A673 (cell line): Measurements from ENCODE around the gene CASQ1. TPM values are rescaled to one million over a fixed set of nuclear protein-coding genes. Genes with fewer than 3 reads are reported as not detected.

ENCODE experiments used
- BruUV-seq: library from RNA; stranded (reverse); fragments of 400-500 nt; replicated peaks from 2 replicates; lab custom pipeline; 2021; lab: Mats Ljungman, UMichigan
- CTCF ChIA-PET: fragments of 300-600 bp; sonication (Branson Sonifier 250); formaldehyde crosslinking; loops from one replicate; lab custom pipeline; 2022; ENCODE audit warnings: antibody characterized with exemption; lab: Charles Lee
- POLR2A ChIA-PET: fragments of 300-600 bp; sonication (Branson Sonifier 250); formaldehyde crosslinking; loops from one replicate; lab custom pipeline; 2022; ENCODE audit warnings: antibody characterized with exemption; ENCODE audit not compliant: low non-redundant PET; lab: Charles Lee
- DNase-seq: peaks from one replicate; pipeline ENCODE4 v3.0.0-alpha.2; 2015; ENCODE audit warnings: low spot score
- H3K27ac ChIP-seq: fragments of 200-600 bp; sonication (generic); 2 replicates; pipeline ENCODE4 v1.5.1; 2016; ENCODE audit warnings: mixed run types, low read depth, mild to moderate bottlenecking, mixed read lengths, antibody characterized with exemption, low read length; ENCODE audit not compliant: poor library complexity, severe bottlenecking
- H3K27me3 ChIP-seq: fragments of 200-600 bp; sonication (generic); replicated peaks from 2 replicates; pipeline ENCODE4 v1.6.1; 2017; ENCODE audit warnings: mixed run types, low read depth, mild to moderate bottlenecking, mixed read lengths, antibody characterized with exemption, low read length; ENCODE audit not compliant: insufficient read depth, poor library complexity
- H3K36me3 ChIP-seq: fragments of 200-600 bp; sonication (generic); 2 replicates; pipeline ENCODE4 v1.6.1; 2016; ENCODE audit warnings: mixed run types, mild to moderate bottlenecking, mixed read lengths, antibody characterized with exemption, low read length; ENCODE audit not compliant: insufficient read depth, poor library complexity, severe bottlenecking
- H3K4me1 ChIP-seq: fragments of 200-600 bp; sonication (generic); 2 replicates; pipeline ENCODE4 v1.6.1; 2017; ENCODE audit warnings: mixed run types, mild to moderate bottlenecking, mixed read lengths, antibody characterized with exemption, low read length; ENCODE audit not compliant: insufficient read depth, poor library complexity, severe bottlenecking
- H3K4me3 ChIP-seq: fragments of 200-600 bp; sonication (generic); 2 replicates; pipeline ENCODE4 v1.5.1; 2016; ENCODE audit warnings: low read depth, mixed run types, mild to moderate bottlenecking, mixed read lengths, low read length; ENCODE audit not compliant: poor library complexity, severe bottlenecking
- H3K9me3 ChIP-seq: fragments of 200-600 bp; sonication (generic); 2 replicates; pipeline ENCODE4 v1.6.1; 2016; ENCODE audit warnings: mixed run types, low read depth, mild to moderate bottlenecking, mixed read lengths, antibody characterized with exemption, low read length; ENCODE audit not compliant: poor library complexity, severe bottlenecking
- EZH2 ChIP-seq: fragments of 200-600 bp; sonication (generic); IDR thresholded peaks from 2 replicates; pipeline ENCODE4 v1.6.1; 2017; ENCODE audit warnings: borderline replicate concordance, low read depth, mild to moderate bottlenecking, mixed read lengths, antibody characterized with exemption, low read length; ENCODE audit not compliant: poor library complexity, severe bottlenecking
- intact Hi-C: fragments of 100-400 bp; cut with micrococcal nuclease; formaldehyde crosslinking; loops from one replicate; pipeline ENCODE4 v1.10.0; 2022; ENCODE audit not compliant: unreplicated experiment
- total RNA-seq: library from RNA; stranded (reverse); gene quantifications from 2 replicates; pipeline ENCODE4 v1.2.3, GENCODE V29; 2021
- TF ChIP-seq, protein P1 (sequence below): fragments of 300-800, 200-600 bp; sonication (generic); conservative IDR thresholded peaks from 2 replicates; pipeline ENCODE4 v1.5.1; 2017; ENCODE audit warnings: low read depth, mild to moderate bottlenecking, antibody characterized with exemption, low read length, moderate library complexity, mixed read lengths

Gene CASQ1
- total RNA-seq, 1 experiment from 2014 or later: not detected

DNA sequence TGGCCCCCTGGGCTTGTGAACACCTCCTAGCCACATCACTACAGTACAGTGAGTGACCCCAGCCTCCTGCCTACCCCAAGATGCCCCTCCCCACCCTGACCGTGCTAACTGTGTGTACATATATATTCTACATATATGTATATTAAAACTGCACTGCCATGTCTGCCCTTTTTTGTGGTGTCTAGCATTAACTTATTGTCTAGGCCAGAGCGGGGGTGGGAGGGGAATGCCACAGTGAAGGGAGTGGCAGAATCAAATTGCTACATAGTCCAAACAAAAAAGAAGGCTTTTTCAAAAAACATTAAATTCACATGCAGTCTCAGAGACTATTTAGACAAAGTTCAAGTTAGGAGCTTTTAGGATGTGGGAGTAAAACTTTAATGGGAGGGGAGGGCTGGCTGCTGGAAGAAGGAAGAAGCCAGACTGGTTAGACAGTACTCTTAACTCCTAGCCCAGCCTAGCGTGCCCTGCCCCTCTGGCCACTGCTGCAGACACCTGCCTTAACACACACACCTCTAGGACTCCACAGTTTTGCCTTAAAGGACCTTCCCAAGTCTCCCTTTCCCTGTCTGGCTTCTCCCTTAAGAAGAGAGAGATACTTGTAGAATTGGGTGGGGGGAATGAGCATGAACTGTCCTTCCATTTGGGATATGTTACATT lies 24.2 kb downstream of the CASQ1 start:
- Histone ChIP-seq H3K36me3 (peaks cover 94% of the 10 kb centered on the region), H3K9me3 (no peaks in the 10 kb centered on the region), H3K4me3 (no peak overlapping the region), H3K4me1 (peaks cover 9% of the 10 kb centered on the region), H3K27ac (no peak overlapping the region), H3K27me3 (no peaks in the 10 kb centered on the region)
- intact Hi-C loops: no loop called here
- BruUV-seq: TSS peak; percentile 69
- POLR2A ChIA-PET: no interaction called here
- TF ChIP-seq EZH2: no peak
- TF ChIP-seq, protein P1, sequence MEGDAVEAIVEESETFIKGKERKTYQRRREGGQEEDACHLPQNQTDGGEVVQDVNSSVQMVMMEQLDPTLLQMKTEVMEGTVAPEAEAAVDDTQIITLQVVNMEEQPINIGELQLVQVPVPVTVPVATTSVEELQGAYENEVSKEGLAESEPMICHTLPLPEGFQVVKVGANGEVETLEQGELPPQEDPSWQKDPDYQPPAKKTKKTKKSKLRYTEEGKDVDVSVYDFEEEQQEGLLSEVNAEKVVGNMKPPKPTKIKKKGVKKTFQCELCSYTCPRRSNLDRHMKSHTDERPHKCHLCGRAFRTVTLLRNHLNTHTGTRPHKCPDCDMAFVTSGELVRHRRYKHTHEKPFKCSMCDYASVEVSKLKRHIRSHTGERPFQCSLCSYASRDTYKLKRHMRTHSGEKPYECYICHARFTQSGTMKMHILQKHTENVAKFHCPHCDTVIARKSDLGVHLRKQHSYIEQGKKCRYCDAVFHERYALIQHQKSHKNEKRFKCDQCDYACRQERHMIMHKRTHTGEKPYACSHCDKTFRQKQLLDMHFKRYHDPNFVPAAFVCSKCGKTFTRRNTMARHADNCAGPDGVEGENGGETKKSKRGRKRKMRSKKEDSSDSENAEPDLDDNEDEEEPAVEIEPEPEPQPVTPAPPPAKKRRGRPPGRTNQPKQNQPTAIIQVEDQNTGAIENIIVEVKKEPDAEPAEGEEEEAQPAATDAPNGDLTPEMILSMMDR: no peak
- DNase-seq: no peak
- CTCF ChIA-PET: no interaction called here

DNA sequence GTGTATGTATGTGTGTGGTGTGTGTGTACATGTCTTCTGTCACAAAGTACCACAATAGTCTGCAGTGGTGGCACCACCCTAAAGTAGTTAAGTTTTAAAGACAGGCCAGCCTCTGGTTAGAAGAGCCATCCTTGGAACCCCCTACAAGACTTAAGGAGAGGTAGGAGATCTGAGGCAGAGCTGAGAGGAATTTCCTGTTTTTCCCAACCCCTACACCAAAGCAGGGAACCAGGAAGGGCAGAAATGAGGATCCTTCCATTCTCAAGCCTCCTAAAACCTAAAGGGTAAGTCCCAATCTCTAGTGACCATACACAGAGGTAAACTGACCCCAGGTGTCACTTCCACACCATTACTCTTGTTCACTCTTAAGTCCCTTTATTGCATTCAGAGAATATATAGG lies 25.9 kb downstream of the CASQ1 start:
- intact Hi-C loops: no loop called here
- no peak overlapping the region for H3K4me3 ChIP-seq
- TF ChIP-seq EZH2: no peak
- TF ChIP-seq, protein P1: no peak
- POLR2A ChIA-PET: no interaction called here
- CTCF ChIA-PET: interaction anchor here (0.6 kb wide), 1 partner anchor 11 kb away, joined by 3 read pairs; no protein-coding TSS in a partner anchor
- no peak for DNase-seq
- H3K27ac ChIP-seq: no peak overlapping the region
- no peaks in the 10 kb centered on the region for H3K27me3 ChIP-seq
- BruUV-seq: no TSS peak
- peaks cover 92% of the 10 kb centered on the region for H3K36me3 ChIP-seq
- H3K9me3 ChIP-seq: no peaks in the 10 kb centered on the region
- H3K4me1 ChIP-seq: no peaks in the 10 kb centered on the region

DNA sequence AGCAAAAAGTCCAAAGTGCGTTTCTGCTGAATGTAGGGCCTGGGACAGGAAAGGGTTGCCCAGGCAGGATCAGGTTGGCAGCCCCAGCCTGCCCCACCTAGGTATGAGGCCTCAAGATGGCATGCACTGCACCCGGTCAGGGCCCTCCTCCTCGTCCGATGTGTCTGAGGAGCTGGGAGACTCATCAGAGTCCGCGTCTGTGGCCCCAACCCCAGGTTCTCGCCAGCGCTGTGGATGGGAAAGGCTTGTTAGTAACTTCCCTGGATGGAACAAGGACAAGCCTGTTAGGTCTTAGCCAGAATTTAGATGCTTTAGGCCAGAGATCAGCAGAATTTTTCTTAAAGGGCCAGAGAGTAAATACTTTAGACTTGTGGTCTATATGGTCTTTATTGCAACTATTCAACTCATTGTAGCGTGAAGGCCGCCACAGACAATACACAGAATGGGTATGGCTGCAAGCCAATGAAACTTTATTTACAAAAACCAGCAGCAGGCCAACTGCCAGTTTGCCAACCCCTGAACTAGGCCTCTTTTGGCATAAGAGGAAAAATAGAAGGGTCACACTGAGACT lies 27.2 kb downstream of the CASQ1 start:
- no TSS peak for BruUV-seq
- H3K27ac ChIP-seq: no peak overlapping the region
- ChIA-PET POLR2A (no interaction called here), CTCF (no interaction called here)
- intact Hi-C loops: no loop called here
- DNase-seq: no peak
- H3K36me3 ChIP-seq: peaks cover 92% of the 10 kb centered on the region
- H3K27me3 ChIP-seq: no peaks in the 10 kb centered on the region
- no peaks in the 10 kb centered on the region for H3K9me3 ChIP-seq
- no peak overlapping the region for H3K4me3 ChIP-seq
- no peaks in the 10 kb centered on the region for H3K4me1 ChIP-seq
- TF ChIP-seq, protein P1: no peak
- TF ChIP-seq EZH2: no peak
